Heart left ventricle (tissue), 16 donors: ENCODE results near the gene SLC2A8. TPM values are rescaled to one million over a fixed set of nuclear protein-coding genes. Genes with fewer than 3 reads are reported as not detected.

ENCODE experiments used
- ATAC-seq, 4 donors: fragments of 200-7000 bp; cut with Tn5 transposase; one replicate each; pipeline ENCODE4 v1.9.1; 2020 to 2022; ENCODE audit warnings: moderate library complexity in 4 of 4, mild to moderate bottlenecking in 3 of 4, moderate number of reproducible peaks in 1 of 4
- DNase-seq, 5 donors: peaks; one replicate each; pipeline ENCODE4 v3.0.0-alpha.2; 2020
- H3K27ac ChIP-seq, 12 donors: fragments of 200-600 bp; sonication (generic) in 4 of 12; one replicate each; pipeline versions ENCODE4 v1.5.0 to v1.8.0; 2016 to 2022; ENCODE audit warnings: mild to moderate bottlenecking in 2 of 12
- H3K27me3 ChIP-seq, 9 donors: fragments of 200-600 bp; sonication (generic) in 2 of 9; one replicate each; pipeline versions ENCODE4 v1.5.1 to v1.8.0; 2016 to 2022; ENCODE audit warnings: mild to moderate bottlenecking in 3 of 9
- H3K36me3 ChIP-seq, 9 donors: fragments of 200-600 bp; sonication (generic) in 2 of 9; one replicate each; pipeline versions ENCODE4 v1.5.0 to v1.8.0; 2018 to 2022; ENCODE audit warnings: mild to moderate bottlenecking in 2 of 9
- H3K4me1 ChIP-seq, 12 donors: fragments of 200-600 bp; sonication (generic) in 4 of 12; one replicate each; pipeline versions ENCODE4 v1.5.0 to v1.8.0; 2016 to 2022; ENCODE audit warnings: mild to moderate bottlenecking in 3 of 12
- H3K4me3 ChIP-seq, 12 donors: fragments of 200-600 bp; sonication (generic) in 4 of 12; one replicate each; pipeline versions ENCODE4 v1.5.0 to v1.8.0; 2017 to 2022; ENCODE audit warnings: mild to moderate bottlenecking in 9 of 12, moderate library complexity in 4 of 12
- H3K9me3 ChIP-seq, 12 donors: fragments of 200-600 bp; sonication (generic) in 4 of 12; one replicate each; pipeline versions ENCODE4 v1.5.0 to v1.8.0; 2016 to 2022; ENCODE audit warnings: mild to moderate bottlenecking in 1 of 12
- POLR2A ChIP-seq, 2 donors: fragments of 450-650 bp; IDR thresholded peaks; one replicate each; pipeline ENCODE4 v1.6.1; 2017; ENCODE audit warnings: antibody characterized with exemption in 2 of 2, mild to moderate bottlenecking in 2 of 2, moderate library complexity in 2 of 2
- WGBS, 4 donors: extraction: QIAGEN DNeasy Blood & Tissue Kit in 2 of 4; methylation state at CpG; one replicate each; pipeline versions ENCODE4 v1.1.5 to v1.1.7; 2013 to 2018; 5-methylcytosine and 5-hydroxymethylcytosine counted together
- intact Hi-C, 10 donors: fragments of 100-400 bp; cut with DNase I; formaldehyde crosslinking; loops; one replicate each; pipeline versions ENCODE4 v1.11.1 to v1.14.2; 2022
- polyA plus RNA-seq, 2 donors: library from polyadenylated mRNA; stranded (reverse); fragments of 200-250 nt; gene quantifications; one replicate each; pipeline ENCODE4 v1.2.3, GENCODE V29; 2013
- total RNA-seq, 9 donors: library from RNA; depleted of rRNA in 2 of 9; stranded (reverse); fragments of >200 nt in 2 of 9; fragmentation: NEBNext Ultra II Directional in 3 of 9; extraction: Animal tissue kit (Norgen Biotek cat#: 25700) in 3 of 9; gene quantifications; one replicate each; pipeline versions ENCODE4 v1.1.0 to v1.2.4, GENCODE V29; 2016 to 2023
- TF ChIP-seq, protein P1 (sequence below), 12 donors: fragments of 200-600 bp; sonication (generic) in 4 of 12; IDR thresholded peaks; one replicate each; pipeline versions ENCODE4 v1.5.0 to v1.8.0; 2018 to 2022; ENCODE audit warnings: antibody characterized with exemption in 12 of 12, mild to moderate bottlenecking in 5 of 12
- donor health status: ischemic (EF 13 %, LVEDD 7.1; RV severe dilation, severe dysfunction).
- donor health status: healthy with polysubstance abuse.
- donor health status: DM: no; HTN: yes; CAD: no.
- donor health status: DM: no; HTN: no; CAD: no.
- donor health status: ischemic (EF 25% LVEDD 6.9; RV normal size, moderate dysfunction).
- donor health status: ischemic (EF 25% LVEDD 5.7; RV mildly dilated, moderate dysfunction).
- donor health status: healthy.
- donor health status: DM: yes; HTN: yes; CAD: no.
- donor health status: ischemic (EF 35%, LVEDD 5.7; RV mildly dilated, moderate dysfunction).
- donor health status: nonischemic (EF 11% LVEDD 7.7; RV severe dilation, severe dysfunction).
- donor health status: DM: yes; HTN: yes; CAD: no.
- donor health status: PGD.
- donor health status: ischemic (EF 29% LVEDD 5.4; RV normal size, mild dysfunction).
- donor health status: nonischemic (EF 23%, LVEDD 6.1; RV moderate dilation, normal function).

The SLC2A8 gene
- total and polyA plus RNA-seq, 11 donors: 12.1 to 25.0 (median 15.6) TPM

DNA sequence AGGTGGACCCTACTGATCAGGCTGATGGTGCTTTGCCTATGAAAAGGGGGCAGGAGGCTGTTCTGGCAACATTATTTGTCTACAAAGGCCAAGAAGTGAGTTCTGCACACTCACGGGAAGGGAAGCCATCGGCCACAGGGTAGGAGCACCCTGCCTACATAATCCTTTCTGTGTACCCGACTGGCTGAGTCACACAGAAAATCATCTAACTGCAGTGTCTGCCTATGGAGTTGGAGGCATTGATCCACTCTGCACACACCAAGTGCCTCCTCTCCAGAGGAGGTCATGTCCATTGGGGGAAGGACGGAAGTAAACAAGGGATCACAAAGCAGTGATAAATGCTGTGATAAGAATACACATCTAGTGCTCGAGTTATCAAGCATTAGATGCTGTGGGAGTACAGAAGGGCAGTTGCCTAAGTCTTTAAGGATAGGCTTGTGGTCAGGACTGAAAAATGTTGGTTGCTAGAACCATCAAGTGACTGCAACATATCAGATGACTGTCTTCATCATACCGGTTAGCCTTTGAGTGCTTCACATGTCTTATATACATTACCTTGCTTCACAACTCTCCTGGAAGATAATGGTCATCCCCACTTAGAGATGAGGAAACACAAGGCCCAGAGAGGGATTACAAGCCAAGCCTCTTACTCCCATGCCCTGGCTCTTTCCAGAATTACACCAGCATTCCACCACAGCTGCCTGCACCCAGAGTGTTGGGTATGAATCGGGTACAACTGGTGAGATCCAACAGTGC is 1.3 kb upstream of the SLC2A8 start:
- intact Hi-C loops: loop anchor here (2.0 to 10.0 kb wide), 9 partner anchors 29 to 178 kb away; partner anchors contain the start of genes LRSAM1 (in 1 of the 10), RPL12 (in 1 of the 10) and ZNF79 (in 1 of the 10)

DNA sequence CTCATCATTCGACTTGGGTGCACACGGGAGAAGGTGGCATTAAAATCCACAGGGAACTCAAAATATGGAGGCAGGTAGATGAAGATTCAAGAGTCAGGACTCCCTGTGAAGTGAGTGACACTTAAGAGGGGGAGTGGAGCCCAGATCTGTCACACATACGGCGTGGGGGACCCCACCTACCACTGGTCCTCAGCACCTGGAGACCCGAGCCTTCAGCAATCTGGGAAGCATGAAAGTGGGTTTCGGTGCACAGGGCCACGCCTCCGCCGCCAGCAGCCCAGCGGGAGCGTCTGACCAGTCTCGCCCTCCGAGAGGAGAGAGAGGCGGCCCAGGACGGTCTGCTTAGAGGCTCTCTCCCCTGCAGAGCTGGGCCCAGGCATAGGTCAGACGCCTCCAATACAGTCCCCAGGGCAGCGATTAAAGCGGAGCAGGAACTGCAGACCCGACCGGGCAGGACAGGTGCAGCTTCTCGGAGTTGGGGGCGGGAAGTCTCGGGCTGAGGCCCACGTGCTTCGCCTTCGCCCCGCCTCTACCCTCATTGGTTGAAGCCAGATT is 639 bp upstream of the SLC2A8 start:
- TF ChIP-seq, protein P1, sequence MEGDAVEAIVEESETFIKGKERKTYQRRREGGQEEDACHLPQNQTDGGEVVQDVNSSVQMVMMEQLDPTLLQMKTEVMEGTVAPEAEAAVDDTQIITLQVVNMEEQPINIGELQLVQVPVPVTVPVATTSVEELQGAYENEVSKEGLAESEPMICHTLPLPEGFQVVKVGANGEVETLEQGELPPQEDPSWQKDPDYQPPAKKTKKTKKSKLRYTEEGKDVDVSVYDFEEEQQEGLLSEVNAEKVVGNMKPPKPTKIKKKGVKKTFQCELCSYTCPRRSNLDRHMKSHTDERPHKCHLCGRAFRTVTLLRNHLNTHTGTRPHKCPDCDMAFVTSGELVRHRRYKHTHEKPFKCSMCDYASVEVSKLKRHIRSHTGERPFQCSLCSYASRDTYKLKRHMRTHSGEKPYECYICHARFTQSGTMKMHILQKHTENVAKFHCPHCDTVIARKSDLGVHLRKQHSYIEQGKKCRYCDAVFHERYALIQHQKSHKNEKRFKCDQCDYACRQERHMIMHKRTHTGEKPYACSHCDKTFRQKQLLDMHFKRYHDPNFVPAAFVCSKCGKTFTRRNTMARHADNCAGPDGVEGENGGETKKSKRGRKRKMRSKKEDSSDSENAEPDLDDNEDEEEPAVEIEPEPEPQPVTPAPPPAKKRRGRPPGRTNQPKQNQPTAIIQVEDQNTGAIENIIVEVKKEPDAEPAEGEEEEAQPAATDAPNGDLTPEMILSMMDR (IDR thresholded peaks at IDR 0.05): no peak
- no peak for TF ChIP-seq POLR2A (IDR thresholded peaks at IDR 0.05)
- WGBS, 4 donors: 4 to 10% (median 6%) methylated on average over 15 to 27 of the region's 27 CpGs
- ATAC-seq (no peak), DNase-seq (peak in 1 of 5 donors; percentile 49)
- H3K4me1 ChIP-seq: peaks cover 0 to 26% (median 17%) of the 10 kb centered on the region in 12 donors
- no peaks in the 10 kb centered on the region for H3K27me3 ChIP-seq
- H3K9me3 ChIP-seq: no peaks in the 10 kb centered on the region
- peak overlapping the region; percentile 19 to 90 (median 63) for H3K4me3 ChIP-seq
- intact Hi-C loops: loop anchor here (2.0 to 10.0 kb wide), 9 partner anchors 28 to 179 kb away; partner anchors contain the start of genes LRSAM1 (in 1 of the 10), RPL12 (in 1 of the 10) and ZNF79 (in 1 of the 10)
- peak overlapping the region in 4 of 12 donors; percentile 28 to 67 (median 43) for H3K27ac ChIP-seq
- H3K36me3 ChIP-seq: peaks cover 0 to 37% (median 19%) of the 10 kb centered on the region in 9 donors

More for the DNA sequence above, 1.3 kb upstream of the SLC2A8 start:
- Histone ChIP-seq H3K4me1 (peaks cover 0 to 26% (median 17%) of the 10 kb centered on the region in 12 donors), H3K27me3 (peaks cover 0 to 2% (median 0%) of the 10 kb centered on the region in 9 donors), H3K4me3 (peak overlapping the region in 7 of 12 donors; percentile 38 to 90 (median 60)), H3K9me3 (no peaks in the 10 kb centered on the region), H3K27ac (no peak overlapping the region), H3K36me3 (peaks cover 0 to 39% (median 16%) of the 10 kb centered on the region in 9 donors)
- ATAC-seq (no peak), DNase-seq (no peak)
- TF ChIP-seq POLR2A (IDR thresholded peaks at IDR 0.05): no peak
- TF ChIP-seq, protein P1 (IDR thresholded peaks at IDR 0.05): no peak
- WGBS, 4 donors: 80 to 87% (median 84%) methylated on average over 7 of the region's 7 CpGs

DNA sequence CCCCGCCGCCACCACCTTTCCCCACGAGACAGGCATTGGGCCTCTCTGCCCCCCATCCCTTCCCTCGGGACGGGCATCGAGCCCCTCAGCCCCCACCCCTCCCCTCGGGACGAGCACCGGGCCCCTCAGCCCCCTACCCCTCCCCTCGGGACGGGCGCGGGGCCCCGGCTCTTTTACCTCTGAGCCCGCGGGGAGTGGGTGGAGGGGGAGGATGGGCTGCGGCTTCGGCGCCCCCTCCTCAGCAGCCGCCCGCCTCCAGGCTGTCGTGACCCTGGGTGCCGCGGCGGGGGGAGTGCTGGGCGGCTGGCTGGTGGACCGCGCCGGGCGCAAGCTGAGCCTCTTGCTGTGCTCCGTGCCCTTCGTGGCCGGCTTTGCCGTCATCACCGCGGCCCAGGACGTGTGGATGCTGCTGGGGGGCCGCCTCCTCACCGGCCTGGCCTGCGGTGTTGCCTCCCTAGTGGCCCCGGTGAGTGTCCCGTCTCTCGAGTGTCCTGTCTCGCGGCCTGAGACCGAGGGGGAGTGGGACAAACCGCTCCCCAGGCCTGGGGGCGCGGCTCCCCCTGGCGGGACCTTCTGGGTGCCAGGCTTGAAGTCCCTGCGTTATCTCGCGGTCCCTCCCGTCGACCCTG is 791 bp downstream of the SLC2A8 start:
- peak in 2 of 4 donors; percentile 1 to 8 for ATAC-seq
- no peaks in the 10 kb centered on the region for H3K9me3 ChIP-seq
- H3K4me1 ChIP-seq: peaks cover 0 to 26% (median 17%) of the 10 kb centered on the region in 12 donors
- WGBS, 4 donors: 0 to 1% (median 1%) methylated on average over 23 to 55 of the region's 55 CpGs
- peaks cover 0 to 34% (median 27%) of the 10 kb centered on the region in 9 donors for H3K36me3 ChIP-seq
- H3K27me3 ChIP-seq: no peaks in the 10 kb centered on the region
- intact Hi-C loops: loop anchor here (2.0 to 10.0 kb wide), 10 partner anchors 27 to 180 kb away; partner anchors contain the start of genes LRSAM1 (in 1 of the 10), RPL12 (in 1 of the 10) and ZNF79 (in 1 of the 10)
- peak; percentile 51 to 70 (median 60) for DNase-seq
- H3K4me3 ChIP-seq: peak overlapping the region; percentile 66 to 96 (median 82)
- H3K27ac ChIP-seq: peak overlapping the region; percentile 54 to 96 (median 82)
- no peak for TF ChIP-seq POLR2A (IDR thresholded peaks at IDR 0.05)
- TF ChIP-seq, protein P1 (IDR thresholded peaks at IDR 0.05): peak in 11 of 12 donors; percentile 32 to 61 (median 47)
